Aorta (tissue), 5 donors: ENCODE results near the gene BET1. TPM values are rescaled to one million over a fixed set of nuclear protein-coding genes. Genes with fewer than 3 reads are reported as not detected.

Experiments
- ATAC-seq: fragments of 200-7000 bp; cut with Tn5 transposase; one replicate; pipeline ENCODE4 v1.9.1; 2022; ENCODE audit warnings: moderate library complexity; ENCODE audit not compliant: low FRiP score
- DNase-seq, 2 donors: peaks; one replicate each; pipeline ENCODE4 v3.0.0-alpha.2; 2020
- H3K27ac ChIP-seq, 2 donors: one replicate each; pipeline ENCODE4 v1.5.1; 2013; ENCODE audit warnings: low read length in 2 of 2, mild to moderate bottlenecking in 2 of 2, moderate library complexity in 2 of 2, control low read depth in 1 of 2, inconsistent platforms in 1 of 2, low read depth in 1 of 2
- H3K27me3 ChIP-seq, 2 donors: one replicate each; pipeline ENCODE4 v1.6.1; 2013; ENCODE audit warnings: control low read depth in 1 of 2, low read length in 1 of 2, mild to moderate bottlenecking in 1 of 2, moderate library complexity in 1 of 2; ENCODE audit not compliant: insufficient read depth in 2 of 2, control insufficient read depth in 1 of 2
- H3K36me3 ChIP-seq, 2 donors: one replicate each; pipeline ENCODE4 v1.6.1; 2013; ENCODE audit warnings: control low read depth in 1 of 2, low read length in 1 of 2, mild to moderate bottlenecking in 1 of 2; ENCODE audit not compliant: insufficient read depth in 2 of 2, control insufficient read depth in 1 of 2
- H3K4me1 ChIP-seq, 2 donors: one replicate each; pipeline ENCODE4 v1.6.1; 2013; ENCODE audit warnings: low read length in 2 of 2, control low read depth in 1 of 2, mild to moderate bottlenecking in 1 of 2, moderate library complexity in 1 of 2; ENCODE audit not compliant: insufficient read depth in 2 of 2, control insufficient read depth in 1 of 2
- H3K4me3 ChIP-seq, 2 donors: one replicate each; pipeline ENCODE4 v1.5.1; 2013; ENCODE audit warnings: low read length in 2 of 2, control low read depth in 1 of 2, mild to moderate bottlenecking in 1 of 2
- H3K9me3 ChIP-seq: one replicate; pipeline ENCODE4 v1.6.1; 2013; ENCODE audit warnings: mild to moderate bottlenecking, low read length; ENCODE audit not compliant: control insufficient read depth
- WGBS, 2 donors: extraction: QIAGEN DNeasy Blood & Tissue Kit; methylation state at CpG; one replicate each; pipeline ENCODE4 v1.1.7; 2013; 5-methylcytosine and 5-hydroxymethylcytosine counted together
- intact Hi-C, 2 donors: fragments of 100-400 bp; cut with DNase I; formaldehyde crosslinking; loops; one replicate each; pipeline versions ENCODE4 v1.14.2 to v1.15.0; 2022
- polyA plus RNA-seq, 2 donors: library from polyadenylated mRNA; stranded (reverse); fragments of 200-250 nt; gene quantifications; one replicate each; pipeline ENCODE4 v1.2.3, GENCODE V29; 2013
- total RNA-seq, 2 donors: library from RNA; stranded (reverse); fragmentation: NEBNext Ultra II Directional; extraction: Animal tissue kit (Norgen Biotek cat#: 25700); gene quantifications; one replicate each; pipeline ENCODE4 v1.2.1, GENCODE V29; 2021
- donor health status: healthy with polysubstance abuse.
- donor health status: Bipolar disorder and iron deficiency.
- donor health status: DM: no; HTN: no; CAD: no.
- donor health status: DM: no; HTN: no; CAD: no.
- donor health status: DM: yes; HTN: yes; CAD: no.

The BET1 gene
- total and polyA plus RNA-seq, 4 donors = 14.3 to 28.9 (median 20.8) TPM

DNA sequence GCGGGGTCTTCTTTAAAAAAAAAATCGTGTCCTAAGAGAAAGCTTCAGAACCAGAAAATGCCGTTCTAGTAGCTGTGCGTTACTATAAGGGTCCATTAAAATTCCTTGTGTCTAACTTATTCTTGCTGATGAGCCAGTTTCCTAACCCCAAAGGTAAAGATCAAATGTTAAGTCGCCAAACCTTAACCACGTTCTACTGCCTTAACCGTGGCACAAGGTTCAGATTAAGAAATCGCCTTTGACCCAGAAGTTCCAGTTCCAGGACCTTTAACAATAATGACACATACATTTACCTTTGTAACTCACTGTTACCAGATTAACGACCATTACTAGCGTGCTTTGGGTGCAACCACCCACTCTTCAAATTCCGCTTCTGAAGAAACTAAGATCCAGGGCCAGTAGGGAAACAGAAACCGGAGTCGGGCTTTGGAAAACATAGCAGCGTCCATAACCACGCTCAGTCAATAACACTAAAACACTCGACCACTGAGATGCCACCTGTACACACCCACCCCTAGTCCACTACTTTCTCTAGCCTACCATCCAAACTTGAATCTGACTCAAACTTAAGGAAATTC, 620 bp downstream of the BET1 start:
- 1 to 4% methylated on average over 16 of the region's 16 CpGs for WGBS, 2 donors
- Histone ChIP-seq H3K36me3 (no peaks in the 10 kb centered on the region), H3K4me1 (no peaks in the 10 kb centered on the region), H3K27me3 (no peaks in the 10 kb centered on the region), H3K27ac (peak overlapping the region in 1 of 2 donors; percentile 44), H3K9me3 (no peaks in the 10 kb centered on the region), H3K4me3 (peak overlapping the region; percentile 92 to 93)
- DNase-seq (no peak), ATAC-seq (peak; percentile 40)
- intact Hi-C loops = loop anchor here in 1 of 2 donors (5.0 to 10.0 kb wide), 2 partner anchors 81 to 199 kb away; partner anchors contain the start of gene GNG11

- DNase-seq = no peak
- intact Hi-C loops = loop anchor here in 1 of 2 donors (5.0 to 10.0 kb wide), 2 partner anchors 79 to 197 kb away; partner anchors contain the start of gene GNG11
Observed at GRCh38 chr7:94001396-94001795, 2.8 kb downstream of the BET1 start.

DNA sequence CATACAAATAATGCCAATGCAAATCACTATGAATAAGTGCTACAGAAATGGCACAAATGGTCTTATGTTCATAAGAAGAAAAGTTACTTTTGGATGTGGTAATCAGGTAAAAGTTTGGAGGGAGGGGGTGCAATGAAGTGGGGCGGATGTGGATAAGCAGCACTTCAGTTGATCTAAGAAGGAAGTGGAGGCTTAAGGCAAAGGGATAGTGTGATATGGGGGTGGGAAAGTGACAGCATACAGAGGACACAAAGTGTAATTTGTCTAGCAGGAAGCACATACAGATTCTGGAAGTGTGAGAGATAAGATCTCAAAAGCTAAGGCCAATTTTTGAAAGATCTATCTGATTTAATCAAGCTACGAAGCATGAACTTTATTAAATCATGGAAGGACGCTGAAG, 6.3 kb downstream of the BET1 start:
- H3K36me3 ChIP-seq = peaks cover 0 to 2% of the 10 kb centered on the region in 2 donors
- ATAC-seq (no peak), DNase-seq (no peak)
- no peaks in the 10 kb centered on the region for H3K27me3 ChIP-seq
- intact Hi-C loops = no loop called here
- H3K4me3 ChIP-seq = no peak overlapping the region
- H3K27ac ChIP-seq = no peak overlapping the region
- H3K9me3 ChIP-seq = no peaks in the 10 kb centered on the region
- no peaks in the 10 kb centered on the region for H3K4me1 ChIP-seq
- WGBS, 2 donors = 93 to 94% methylated on average over 3 of the region's 3 CpGs

More at GRCh38 chr7:94001396-94001795, 2.8 kb downstream of the BET1 start:
- Histone ChIP-seq H3K27me3 (no peaks in the 10 kb centered on the region), H3K36me3 (peaks cover 0 to 2% of the 10 kb centered on the region in 2 donors), H3K9me3 (no peaks in the 10 kb centered on the region), H3K4me1 (no peaks in the 10 kb centered on the region), H3K4me3 (no peak overlapping the region), H3K27ac (no peak overlapping the region)
- WGBS, 2 donors = 93 to 100% methylated on average over 1 of the region's 1 CpG
- ATAC-seq = no peak

DNA sequence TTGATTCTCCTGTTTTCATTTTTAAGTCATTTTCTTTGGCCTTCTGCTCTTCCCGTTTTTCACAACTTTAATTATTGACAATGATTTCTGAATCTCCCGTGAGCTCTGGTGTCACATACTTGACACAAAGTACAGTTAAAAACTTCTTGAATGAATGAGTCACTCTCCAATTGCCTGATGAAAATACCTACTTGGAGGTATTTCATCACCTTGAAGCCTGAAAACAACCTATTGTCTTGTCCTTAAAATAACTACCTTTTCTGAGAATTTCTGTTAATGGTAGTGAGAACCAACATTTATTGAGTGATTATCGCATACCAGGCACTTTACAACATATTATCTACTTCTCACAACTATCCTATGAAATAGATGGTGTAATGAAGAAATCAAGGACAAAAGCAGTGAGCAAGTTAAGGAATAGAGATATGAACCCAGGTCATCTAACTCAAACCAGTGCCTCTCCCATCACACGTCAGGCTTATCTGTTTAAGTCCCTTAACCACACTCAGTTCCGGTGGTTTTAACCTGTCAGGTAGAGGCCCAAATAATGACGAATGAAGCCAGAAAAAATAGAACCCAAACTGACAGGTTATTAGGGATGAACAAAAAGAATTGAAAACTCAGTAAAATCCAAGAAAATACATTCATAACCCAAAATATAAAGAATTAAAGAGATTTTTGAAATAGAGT, 11.6 kb downstream of the BET1 start:
- Histone ChIP-seq H3K9me3 (no peaks in the 10 kb centered on the region), H3K4me1 (no peaks in the 10 kb centered on the region), H3K4me3 (no peak overlapping the region), H3K27me3 (no peaks in the 10 kb centered on the region), H3K36me3 (no peaks in the 10 kb centered on the region), H3K27ac (no peak overlapping the region)
- 84 to 87% methylated on average over 6 of the region's 6 CpGs for WGBS, 2 donors
- ATAC-seq (no peak), DNase-seq (no peak)
- intact Hi-C loops = no loop called here

GRCh38 chr7:93987297-93987696, 16.9 kb downstream of the BET1 start:
- ATAC-seq (no peak), DNase-seq (no peak)
- no peaks in the 10 kb centered on the region for H3K27me3 ChIP-seq
- H3K4me1 ChIP-seq = no peaks in the 10 kb centered on the region
- no peak overlapping the region for H3K27ac ChIP-seq
- H3K4me3 ChIP-seq = no peak overlapping the region
- no peaks in the 10 kb centered on the region for H3K36me3 ChIP-seq
- WGBS, 2 donors = 84 to 88% methylated on average over 3 of the region's 3 CpGs
- intact Hi-C loops = no loop called here
- no peaks in the 10 kb centered on the region for H3K9me3 ChIP-seq

DNA sequence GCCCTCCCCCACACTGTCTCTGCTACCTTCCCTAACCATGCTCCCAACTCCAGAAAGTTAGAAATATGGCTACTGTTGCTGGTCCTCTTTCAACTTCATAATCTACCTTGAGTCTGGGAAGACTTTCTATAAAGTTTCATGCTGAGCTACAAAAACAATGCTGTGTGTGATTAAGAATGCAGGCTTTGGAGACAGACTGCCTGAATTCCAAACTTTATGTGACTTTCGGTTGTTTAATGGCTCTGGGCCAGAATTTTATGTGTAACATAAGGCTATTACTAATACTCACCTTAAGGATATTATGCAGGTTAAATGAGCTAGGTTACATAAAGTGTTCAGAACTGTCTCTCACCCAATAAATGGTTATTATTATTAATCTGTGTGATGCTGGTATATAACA, 19.1 kb downstream of the BET1 start:
- no peak for DNase-seq
- 29 to 30% methylated on average over 1 of the region's 1 CpG for WGBS, 2 donors
- H3K27me3 ChIP-seq = no peaks in the 10 kb centered on the region
- no peaks in the 10 kb centered on the region for H3K36me3 ChIP-seq
- intact Hi-C loops = no loop called here
- no peaks in the 10 kb centered on the region for H3K4me1 ChIP-seq
- no peak overlapping the region for H3K27ac ChIP-seq
- H3K9me3 ChIP-seq = no peaks in the 10 kb centered on the region
- no peak overlapping the region for H3K4me3 ChIP-seq
- ATAC-seq = no peak

- H3K4me1 ChIP-seq = no peaks in the 10 kb centered on the region
- no peaks in the 10 kb centered on the region for H3K36me3 ChIP-seq
- H3K4me3 ChIP-seq = no peak overlapping the region
- H3K27ac ChIP-seq = no peak overlapping the region
- H3K9me3 ChIP-seq = no peaks in the 10 kb centered on the region
- ATAC-seq (no peak), DNase-seq (no peak)
- intact Hi-C loops = no loop called here
- H3K27me3 ChIP-seq = no peaks in the 10 kb centered on the region
Observed at GRCh38 chr7:93984024-93984423, 20.1 kb downstream of the BET1 start.

- Histone ChIP-seq H3K9me3 (no peaks in the 10 kb centered on the region), H3K27ac (no peak overlapping the region), H3K4me3 (no peak overlapping the region), H3K4me1 (no peaks in the 10 kb centered on the region), H3K27me3 (no peaks in the 10 kb centered on the region), H3K36me3 (no peaks in the 10 kb centered on the region)
- intact Hi-C loops = no loop called here
- ATAC-seq (no peak), DNase-seq (no peak)
- 42 to 51% methylated on average over 2 of the region's 2 CpGs for WGBS, 2 donors
Observed at GRCh38 chr7:93981480-93981874, 22.7 kb downstream of the BET1 start.
